ENCODE results near the gene MACF1.

MACF1 gene

DNA sequence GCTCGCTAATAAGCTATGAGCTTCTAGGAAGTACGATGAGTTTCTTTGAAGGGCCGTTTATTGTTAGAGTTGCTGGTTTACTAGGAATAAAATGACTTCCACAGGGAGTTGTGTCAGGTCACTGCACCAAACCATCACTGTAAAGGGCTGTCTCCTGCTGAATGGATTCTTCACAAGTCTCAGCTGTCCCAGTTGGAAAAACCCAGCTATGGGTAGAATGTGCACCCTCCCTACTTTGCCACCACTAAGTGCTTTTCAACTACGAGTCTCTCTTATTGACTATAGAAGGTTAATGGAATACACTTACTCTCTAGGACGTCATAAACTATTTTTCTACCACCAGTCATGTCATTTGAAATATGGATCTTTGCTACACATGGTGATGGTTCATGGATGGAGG lies 192.2 kb downstream of the MACF1 start:
- Histone ChIP-seq H3K27me3 (ENCODE audit: control insufficient read depth, insufficient read depth, low read length) (no peaks in the 10 kb centered on the region), H3K9ac (ENCODE audit: low read depth, low read length) (no peak overlapping the region), H3K4me3 (ENCODE audit: low read depth, low read length) (no peak overlapping the region), H3K27ac (ENCODE audit: low read depth, low read length) (no peak overlapping the region), H3K4me1 (ENCODE audit: control insufficient read depth, insufficient read depth, low read length) (peaks cover 35% of the 10 kb centered on the region; the same call in 1 of the 2 replicates), H3K9me3 (ENCODE audit: control insufficient read depth, insufficient read depth, low read length) (no peaks in the 10 kb centered on the region), H3K36me3 (ENCODE audit: control insufficient read depth, insufficient read depth, low read length) (no peaks in the 10 kb centered on the region)

DNA sequence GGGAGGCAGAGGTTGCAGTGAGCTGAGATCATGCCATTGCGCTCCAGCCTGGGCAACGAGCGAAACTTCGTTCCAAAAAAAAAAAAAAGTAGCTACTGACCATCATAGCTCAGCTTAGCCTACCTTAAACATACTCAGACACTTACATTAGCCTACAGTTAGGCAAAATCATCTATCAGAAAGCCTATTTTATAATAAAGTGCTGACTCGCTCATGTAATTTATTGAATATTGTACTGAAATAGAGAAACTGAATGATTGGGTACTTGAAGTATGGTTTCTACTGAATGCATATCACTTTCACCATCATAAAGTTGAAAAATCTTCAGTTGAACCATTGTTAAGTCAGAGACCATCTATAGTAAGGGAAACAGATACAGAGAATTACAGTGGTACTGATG lies 193.0 kb downstream of the MACF1 start:
- H3K9ac ChIP-seq (ENCODE audit: low read depth, low read length): no peak overlapping the region

DNA sequence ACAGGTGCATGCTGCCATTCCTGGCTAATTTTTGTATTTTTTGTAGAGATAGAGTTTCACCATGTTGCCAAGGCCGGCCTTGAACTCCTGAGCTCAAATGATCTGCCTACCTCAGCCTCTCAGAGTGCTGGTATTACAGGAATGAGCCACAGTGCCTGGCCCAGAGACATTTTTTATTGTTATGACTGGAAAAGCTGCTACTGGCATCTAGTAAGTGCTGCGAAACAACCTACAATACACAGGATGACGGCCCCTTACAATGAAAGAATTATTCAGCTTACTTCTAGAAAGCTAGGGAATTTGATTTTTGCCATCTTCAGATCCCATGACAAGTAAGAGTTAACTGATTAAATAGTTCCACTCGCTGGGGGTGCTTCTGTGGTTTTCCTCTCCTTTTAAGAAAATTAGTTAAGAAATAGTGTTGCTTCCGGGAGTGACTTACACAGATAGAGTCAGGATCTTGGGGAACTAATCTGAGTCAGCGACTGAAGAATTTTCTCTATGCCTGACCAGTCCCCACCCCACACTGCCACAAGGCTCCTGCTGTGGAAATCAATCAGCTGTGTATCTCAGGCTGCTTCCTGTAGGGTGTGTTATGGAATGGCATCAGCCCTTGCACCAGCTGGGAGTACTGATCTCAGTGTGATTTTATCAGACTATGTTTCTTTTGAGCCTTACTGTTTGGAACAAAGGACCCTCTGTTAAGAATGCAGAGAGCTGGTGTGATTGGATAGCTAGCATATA lies 194.0 kb downstream of the MACF1 start:
- Histone ChIP-seq H3K36me3 (ENCODE audit: control insufficient read depth, insufficient read depth, low read length) (no peaks in the 10 kb centered on the region), H3K27me3 (ENCODE audit: control insufficient read depth, insufficient read depth, low read length) (no peaks in the 10 kb centered on the region), H3K9me3 (ENCODE audit: control insufficient read depth, insufficient read depth, low read length) (no peaks in the 10 kb centered on the region), H3K27ac (ENCODE audit: low read depth, low read length) (peak overlapping the region; percentile 87), H3K4me1 (ENCODE audit: control insufficient read depth, insufficient read depth, low read length) (peaks cover 20% of the 10 kb centered on the region; the same call in 1 of the 2 replicates), H3K9ac (ENCODE audit: low read depth, low read length) (no peak overlapping the region), H3K4me3 (ENCODE audit: low read depth, low read length) (no peak overlapping the region)

More for the DNA sequence above, 193.0 kb downstream of the MACF1 start:
- no peak overlapping the region for H3K27ac ChIP-seq (ENCODE audit: low read depth, low read length)
- no peaks in the 10 kb centered on the region for H3K36me3 ChIP-seq (ENCODE audit: control insufficient read depth, insufficient read depth, low read length)
- no peak overlapping the region for H3K4me3 ChIP-seq (ENCODE audit: low read depth, low read length)
- H3K4me1 ChIP-seq (ENCODE audit: control insufficient read depth, insufficient read depth, low read length): peaks cover 27% of the 10 kb centered on the region; the same call in 1 of the 2 replicates
- no peaks in the 10 kb centered on the region for H3K27me3 ChIP-seq (ENCODE audit: control insufficient read depth, insufficient read depth, low read length)
- H3K9me3 ChIP-seq (ENCODE audit: control insufficient read depth, insufficient read depth, low read length): no peaks in the 10 kb centered on the region

GRCh38 chr1:39401106-39401505 lies 196.6 kb downstream of the MACF1 start:
- no peaks in the 10 kb centered on the region for H3K27me3 ChIP-seq (ENCODE audit: control insufficient read depth, insufficient read depth, low read length)
- no peak overlapping the region for H3K4me3 ChIP-seq (ENCODE audit: low read depth, low read length)
- peaks cover 11% of the 10 kb centered on the region; the same call in 1 of the 2 replicates for H3K4me1 ChIP-seq (ENCODE audit: control insufficient read depth, insufficient read depth, low read length)
- H3K9ac ChIP-seq (ENCODE audit: low read depth, low read length): no peak overlapping the region
- no peaks in the 10 kb centered on the region for H3K9me3 ChIP-seq (ENCODE audit: control insufficient read depth, insufficient read depth, low read length)
- H3K36me3 ChIP-seq (ENCODE audit: control insufficient read depth, insufficient read depth, low read length): no peaks in the 10 kb centered on the region
- no peak overlapping the region for H3K27ac ChIP-seq (ENCODE audit: low read depth, low read length)

DNA sequence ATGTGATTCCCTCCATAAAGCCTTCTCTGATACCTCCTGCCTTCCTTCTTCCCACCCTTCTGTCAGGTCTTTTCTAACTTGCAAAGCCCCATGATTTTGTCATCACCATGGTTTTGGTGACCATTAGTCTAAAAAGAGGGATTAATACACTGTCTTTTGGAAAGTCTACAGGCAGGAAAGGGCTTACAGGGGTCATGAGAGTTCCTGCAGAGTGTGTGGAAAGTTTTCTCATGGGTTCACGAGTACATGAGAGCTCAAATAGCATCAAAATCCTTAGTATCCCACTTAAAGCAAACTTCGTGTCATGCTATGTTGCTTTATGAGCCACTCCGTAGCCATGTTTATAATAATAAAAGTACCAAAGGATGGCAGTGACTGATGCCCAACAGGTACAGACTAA lies 200.4 kb downstream of the MACF1 start:
- Histone ChIP-seq H3K27me3 (ENCODE audit: control insufficient read depth, insufficient read depth, low read length) (no peaks in the 10 kb centered on the region), H3K4me1 (ENCODE audit: control insufficient read depth, insufficient read depth, low read length) (peaks cover 15% of the 10 kb centered on the region), H3K9ac (ENCODE audit: low read depth, low read length) (no peak overlapping the region), H3K9me3 (ENCODE audit: control insufficient read depth, insufficient read depth, low read length) (no peaks in the 10 kb centered on the region), H3K27ac (ENCODE audit: low read depth, low read length) (no peak overlapping the region), H3K4me3 (ENCODE audit: low read depth, low read length) (no peak overlapping the region), H3K36me3 (ENCODE audit: control insufficient read depth, insufficient read depth, low read length) (no peaks in the 10 kb centered on the region)

- Histone ChIP-seq H3K4me1 (ENCODE audit: control insufficient read depth, insufficient read depth, low read length) (peaks cover 20% of the 10 kb centered on the region), H3K9ac (ENCODE audit: low read depth, low read length) (no peak overlapping the region), H3K9me3 (ENCODE audit: control insufficient read depth, insufficient read depth, low read length) (no peaks in the 10 kb centered on the region), H3K27me3 (ENCODE audit: control insufficient read depth, insufficient read depth, low read length) (no peaks in the 10 kb centered on the region), H3K27ac (ENCODE audit: low read depth, low read length) (no peak overlapping the region), H3K36me3 (ENCODE audit: control insufficient read depth, insufficient read depth, low read length) (no peaks in the 10 kb centered on the region), H3K4me3 (ENCODE audit: low read depth, low read length) (no peak overlapping the region)
These were observed 200.9 kb downstream of the MACF1 start for GRCh38 chr1:39405358-39405757.

GRCh38 chr1:39406533-39407450 lies 202.3 kb downstream of the MACF1 start:
- H3K4me1 ChIP-seq (ENCODE audit: control insufficient read depth, insufficient read depth, low read length): peaks cover 29% of the 10 kb centered on the region
- no peaks in the 10 kb centered on the region for H3K27me3 ChIP-seq (ENCODE audit: control insufficient read depth, insufficient read depth, low read length)
- no peak overlapping the region for H3K4me3 ChIP-seq (ENCODE audit: low read depth, low read length)
- H3K9ac ChIP-seq (ENCODE audit: low read depth, low read length): no peak overlapping the region
- H3K9me3 ChIP-seq (ENCODE audit: control insufficient read depth, insufficient read depth, low read length): no peaks in the 10 kb centered on the region
- peaks cover 3% of the 10 kb centered on the region; the same call in 1 of the 2 replicates for H3K36me3 ChIP-seq (ENCODE audit: control insufficient read depth, insufficient read depth, low read length)
- peak overlapping the region; percentile 94 for H3K27ac ChIP-seq (ENCODE audit: low read depth, low read length)

- H3K4me3 ChIP-seq (ENCODE audit: low read depth, low read length): peak overlapping the region; percentile 77
- peaks cover 10% of the 10 kb centered on the region for H3K36me3 ChIP-seq (ENCODE audit: control insufficient read depth, insufficient read depth, low read length)
- H3K9me3 ChIP-seq (ENCODE audit: control insufficient read depth, insufficient read depth, low read length): no peaks in the 10 kb centered on the region
- peaks cover 29% of the 10 kb centered on the region for H3K4me1 ChIP-seq (ENCODE audit: control insufficient read depth, insufficient read depth, low read length)
- no peak overlapping the region for H3K9ac ChIP-seq (ENCODE audit: low read depth, low read length)
- H3K27me3 ChIP-seq (ENCODE audit: control insufficient read depth, insufficient read depth, low read length): no peaks in the 10 kb centered on the region
- peak overlapping the region; percentile 94 for H3K27ac ChIP-seq (ENCODE audit: low read depth, low read length)
These were observed 203.0 kb downstream of the MACF1 start for GRCh38 chr1:39407510-39407895.

- H3K9me3 ChIP-seq (ENCODE audit: control insufficient read depth, insufficient read depth, low read length): no peaks in the 10 kb centered on the region
- H3K27me3 ChIP-seq (ENCODE audit: control insufficient read depth, insufficient read depth, low read length): no peaks in the 10 kb centered on the region
- H3K27ac ChIP-seq (ENCODE audit: low read depth, low read length): peak overlapping the region; percentile 94
- H3K9ac ChIP-seq (ENCODE audit: low read depth, low read length): peak overlapping the region; percentile 76
- H3K4me1 ChIP-seq (ENCODE audit: control insufficient read depth, insufficient read depth, low read length): peaks cover 29% of the 10 kb centered on the region
- peak overlapping the region; percentile 77 for H3K4me3 ChIP-seq (ENCODE audit: low read depth, low read length)
- H3K36me3 ChIP-seq (ENCODE audit: control insufficient read depth, insufficient read depth, low read length): peaks cover 16% of the 10 kb centered on the region
These were observed 203.6 kb downstream of the MACF1 start for GRCh38 chr1:39407896-39408640.

DNA sequence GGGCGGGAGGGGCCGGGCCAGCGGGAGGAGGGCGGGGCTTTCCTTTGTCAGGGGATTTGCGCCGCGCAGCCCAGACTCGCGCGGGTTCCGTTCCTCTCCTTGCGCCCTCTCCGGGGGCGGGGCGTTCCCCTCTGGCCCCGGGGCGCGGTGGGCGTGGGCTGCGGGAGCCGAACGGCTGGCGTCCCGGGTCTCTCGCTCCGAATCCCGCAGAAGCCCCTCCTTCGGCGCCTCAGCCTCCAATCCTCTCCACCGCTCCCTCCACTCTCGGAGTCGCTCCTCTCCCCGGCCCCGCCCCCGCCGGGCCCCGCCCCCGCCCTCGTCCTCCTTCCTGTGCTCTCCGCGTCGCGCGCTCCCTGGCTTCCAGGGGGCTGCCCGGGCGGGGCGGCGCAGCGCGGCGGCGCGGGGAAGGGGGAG lies 204.2 kb downstream of the MACF1 start:
- Histone ChIP-seq H3K9ac (ENCODE audit: low read depth, low read length) (peak overlapping the region; percentile 76; the same call in 1 of the 2 replicates), H3K9me3 (ENCODE audit: control insufficient read depth, insufficient read depth, low read length) (no peaks in the 10 kb centered on the region), H3K4me1 (ENCODE audit: control insufficient read depth, insufficient read depth, low read length) (peaks cover 29% of the 10 kb centered on the region), H3K27ac (ENCODE audit: low read depth, low read length) (peak overlapping the region; percentile 95), H3K4me3 (ENCODE audit: low read depth, low read length) (peak overlapping the region; percentile 79), H3K27me3 (ENCODE audit: control insufficient read depth, insufficient read depth, low read length) (no peaks in the 10 kb centered on the region), H3K36me3 (ENCODE audit: control insufficient read depth, insufficient read depth, low read length) (peaks cover 16% of the 10 kb centered on the region)
